NCI-H524 treated with DMSO at 0.1 percent for 48 hours (cell line): ENCODE results near the gene TP53RK.
A peak's percentile ranks its signal among the peaks of the same experiment; 100 is the strongest.

Experiments
- DNase-seq: peaks from one replicate; lab custom pipeline; 2025; lab: John Stamatoyannopoulos, UW

The TP53RK gene

DNA sequence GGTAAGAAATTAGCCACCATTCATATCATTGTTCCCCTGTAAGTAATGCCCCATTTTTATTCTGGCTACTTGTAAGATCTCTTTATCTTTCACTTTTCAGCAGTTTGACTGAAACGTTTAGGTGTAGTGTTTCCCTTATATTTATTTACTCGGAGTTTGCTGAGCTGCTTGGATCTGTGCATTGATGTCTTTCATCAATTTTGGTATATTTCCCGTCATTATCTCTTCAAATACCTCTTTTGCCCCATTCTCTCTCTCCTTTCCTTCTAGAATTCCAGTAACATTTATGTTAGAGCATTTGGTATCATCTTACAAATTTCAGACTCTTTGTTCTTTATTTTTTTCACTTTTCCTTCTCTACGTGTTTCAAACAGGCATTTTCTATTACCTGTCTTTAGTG, 28.8 kb downstream of the TP53RK start:
- no peak for DNase-seq

DNA sequence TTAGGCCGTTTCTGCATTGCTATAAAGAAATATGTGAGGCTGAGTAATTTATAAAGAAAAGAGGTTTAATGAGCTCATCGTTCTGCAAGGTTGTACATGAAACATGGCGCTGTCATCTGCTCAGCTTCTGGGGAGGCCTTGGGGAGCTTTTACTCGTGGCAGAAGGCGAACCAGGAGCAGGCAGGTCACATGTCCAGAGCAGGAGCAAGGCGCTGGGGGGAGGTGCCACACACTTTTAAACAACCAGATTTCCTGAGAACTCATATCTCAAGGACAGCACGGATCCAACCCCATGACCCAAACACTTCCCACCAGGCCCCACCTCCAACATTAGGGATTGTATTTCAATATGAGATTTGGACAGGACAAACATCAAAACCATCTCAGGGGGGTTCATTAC, 31.6 kb downstream of the TP53RK start:
- no peak for DNase-seq

DNA sequence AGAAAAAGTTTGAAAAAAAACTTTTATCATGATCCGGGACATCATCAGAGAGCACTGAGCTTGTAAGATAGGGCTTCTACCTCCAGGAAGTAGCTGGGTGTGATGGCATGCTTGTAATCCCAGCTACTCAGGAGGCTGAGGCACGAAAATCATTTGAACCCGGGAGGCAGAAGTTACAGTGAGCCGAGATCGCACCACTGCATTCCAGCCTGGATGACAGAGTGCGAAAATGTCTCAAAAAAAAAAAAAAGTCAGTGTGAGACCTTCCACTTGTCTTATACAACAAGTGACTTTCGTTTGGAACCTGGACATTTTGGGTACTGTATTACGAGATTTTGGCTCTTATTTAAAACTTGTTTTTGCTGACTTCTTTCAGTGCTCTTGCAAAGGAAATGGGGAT, 32.1 kb downstream of the TP53RK start:
- no peak for DNase-seq

DNA sequence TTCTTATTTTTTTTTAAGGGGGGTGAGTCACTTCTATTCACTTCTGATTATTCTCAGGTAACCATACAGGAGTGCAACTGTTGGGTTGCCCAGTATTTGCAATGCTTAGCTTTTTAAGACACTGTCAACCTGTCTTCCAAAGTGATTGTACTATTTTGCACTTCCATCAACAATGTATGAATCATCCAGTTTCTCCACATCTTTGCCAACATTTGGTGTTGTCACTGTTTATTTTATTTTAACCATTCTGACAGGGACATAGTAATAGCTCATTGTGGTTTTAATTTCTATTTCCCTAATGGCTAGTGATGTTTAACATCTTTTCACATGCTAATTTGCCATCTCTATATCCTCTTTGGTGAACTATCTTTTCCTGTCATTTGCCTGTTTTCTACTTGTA, 36.5 kb downstream of the TP53RK start:
- no peak for DNase-seq

DNA sequence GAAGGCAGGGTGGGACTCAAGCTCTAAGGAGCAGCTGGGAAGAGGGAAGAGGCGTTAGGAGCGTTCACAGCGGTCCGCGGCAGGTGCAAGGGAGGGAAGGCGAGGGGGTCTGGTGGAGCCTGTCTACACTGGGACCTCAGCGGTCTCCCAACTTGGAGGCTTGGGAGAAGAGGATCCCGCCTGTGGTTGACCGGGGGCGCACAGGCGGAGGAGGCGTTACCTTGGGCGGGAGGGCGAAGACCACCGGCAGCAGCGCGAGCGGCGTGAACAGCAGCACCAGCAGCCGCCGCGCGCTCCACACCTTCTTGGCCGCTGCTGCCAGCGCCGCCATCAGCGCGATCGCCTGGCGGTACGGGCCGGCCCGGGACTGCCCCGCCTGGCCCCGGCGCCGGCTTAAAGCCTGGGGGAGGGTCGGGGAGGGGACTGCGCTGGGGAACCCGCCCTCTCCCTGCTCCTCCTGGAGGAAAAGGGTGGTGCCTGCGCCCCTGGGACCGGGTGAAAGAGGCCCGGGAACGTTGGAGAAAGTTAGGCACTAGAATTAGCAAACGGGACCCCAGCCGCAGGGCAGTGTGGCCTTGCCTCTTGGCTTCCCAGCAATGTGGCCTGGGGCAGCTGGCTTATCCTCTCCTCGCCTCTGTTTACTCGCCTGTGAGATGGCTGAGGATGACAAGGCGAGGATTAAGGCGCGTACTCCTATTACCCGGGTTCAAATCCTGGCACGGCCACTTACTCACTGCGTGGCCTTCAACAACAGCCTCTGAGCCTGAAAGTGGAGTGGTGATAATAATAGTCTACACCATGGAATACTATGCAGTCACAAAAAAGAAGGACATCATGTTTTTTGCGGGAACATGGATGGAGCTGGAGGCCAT, 37.9 kb downstream of the TP53RK start, which contains the start of gene SLC13A3:
Gene SLC13A3 (minus strand): TSS at position 369 of the 872 bp plus-strand sequence. CDS start 38 bp downstream, at position 331.
- DNase-seq: no peak

DNA sequence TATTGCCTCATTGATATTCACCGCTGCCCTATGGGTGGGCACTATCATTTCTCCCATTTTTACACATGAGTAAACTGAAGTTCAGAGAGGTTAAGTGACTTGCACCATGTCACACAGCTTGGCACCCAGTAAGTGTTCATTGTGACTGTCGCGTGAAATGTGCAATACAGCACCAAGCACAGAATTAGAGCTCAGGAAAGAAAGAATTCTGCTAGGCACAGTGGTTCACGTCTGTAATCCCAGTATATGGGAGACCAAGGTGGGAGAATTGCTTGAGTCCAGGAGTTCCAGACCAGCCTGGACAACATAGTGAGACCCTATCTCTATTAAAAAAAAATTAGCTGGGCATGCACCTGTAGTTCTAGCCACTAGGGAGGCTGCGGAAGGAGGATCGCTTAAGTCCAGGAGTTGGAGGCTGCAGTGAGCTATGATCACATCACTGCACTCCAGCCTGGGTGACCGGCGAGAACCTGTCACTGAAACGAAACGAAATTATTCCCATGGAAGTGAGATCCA, 38.6 kb downstream of the TP53RK start:
- DNase-seq: no peak

DNA sequence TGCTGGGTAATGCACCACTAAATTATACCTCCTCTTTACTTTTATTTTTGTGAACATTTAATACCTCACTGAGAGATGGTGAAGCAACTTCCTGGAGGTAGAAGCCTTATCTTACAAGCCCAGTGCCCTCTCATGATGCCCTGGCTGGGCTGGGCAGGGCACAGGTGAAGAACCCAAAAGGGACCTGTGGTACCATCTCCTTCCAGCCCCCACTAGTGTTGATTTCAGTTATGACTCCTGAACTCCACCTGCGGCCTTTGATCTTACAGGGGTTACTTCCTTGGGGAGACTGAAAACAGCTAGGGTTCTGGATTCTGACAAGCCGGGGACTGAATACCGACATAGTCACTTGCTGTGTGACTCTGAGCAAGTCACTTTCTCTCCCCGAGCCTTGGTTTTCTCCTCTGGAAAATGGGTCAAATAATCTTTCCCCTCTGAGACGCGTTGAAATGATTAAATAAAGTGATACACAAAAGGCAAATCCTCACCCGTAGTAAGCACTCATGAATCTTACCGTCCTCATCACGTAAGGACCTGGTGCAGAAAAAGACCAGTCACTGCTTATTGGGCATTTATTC, 39.2 kb downstream of the TP53RK start:
- no peak for DNase-seq

DNA sequence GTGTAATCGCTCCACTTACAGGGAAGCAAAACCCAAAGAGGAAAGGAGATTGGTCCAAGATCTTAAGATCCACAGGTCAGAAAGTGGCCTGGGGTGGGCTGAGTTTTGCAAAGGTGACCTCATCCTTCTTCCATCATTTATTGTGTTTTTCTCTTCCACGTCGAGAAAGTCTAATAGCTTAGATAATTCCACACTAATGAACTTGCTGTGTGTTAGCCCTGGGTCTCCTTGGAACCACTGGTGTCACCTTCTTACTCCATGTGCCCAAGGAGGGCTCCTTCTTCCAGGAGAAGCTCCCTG, 39.6 kb downstream of the TP53RK start:
- no peak for DNase-seq

DNA sequence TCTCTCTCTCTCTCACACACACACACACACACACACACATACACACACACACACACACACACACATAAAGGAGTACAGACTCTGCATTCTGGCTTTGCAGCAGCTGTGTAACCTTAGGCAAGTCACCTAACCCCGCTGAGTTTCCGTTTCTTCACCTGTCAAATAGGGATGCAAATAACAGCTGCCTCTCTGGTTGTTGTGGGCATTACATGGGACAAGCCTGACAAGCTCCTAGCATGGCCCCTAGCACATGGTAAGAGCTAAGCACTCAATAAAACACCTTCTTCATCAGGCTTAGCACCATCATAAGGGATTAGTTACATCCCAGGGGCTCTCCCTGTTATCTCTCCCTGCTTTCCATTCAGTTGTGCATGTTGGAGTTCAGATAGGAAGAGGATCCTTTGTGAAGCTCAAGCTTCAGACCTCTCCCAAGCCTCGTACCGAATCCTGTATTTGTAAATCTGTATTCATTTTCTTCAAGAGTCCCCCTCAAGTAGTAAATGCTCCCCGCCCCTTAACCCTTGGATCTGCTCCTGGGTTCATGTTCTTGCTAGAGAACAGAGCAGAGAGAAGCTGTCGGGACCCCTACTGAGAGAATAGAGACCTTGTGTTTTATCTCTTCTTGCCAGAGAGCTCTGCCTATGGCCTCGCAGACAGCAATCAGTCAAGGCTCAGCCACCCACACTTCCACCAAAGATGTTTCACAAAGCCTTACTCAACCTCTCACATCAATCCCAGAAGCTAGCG, 40.2 kb downstream of the TP53RK start:
- DNase-seq: peak; percentile 91

DNA sequence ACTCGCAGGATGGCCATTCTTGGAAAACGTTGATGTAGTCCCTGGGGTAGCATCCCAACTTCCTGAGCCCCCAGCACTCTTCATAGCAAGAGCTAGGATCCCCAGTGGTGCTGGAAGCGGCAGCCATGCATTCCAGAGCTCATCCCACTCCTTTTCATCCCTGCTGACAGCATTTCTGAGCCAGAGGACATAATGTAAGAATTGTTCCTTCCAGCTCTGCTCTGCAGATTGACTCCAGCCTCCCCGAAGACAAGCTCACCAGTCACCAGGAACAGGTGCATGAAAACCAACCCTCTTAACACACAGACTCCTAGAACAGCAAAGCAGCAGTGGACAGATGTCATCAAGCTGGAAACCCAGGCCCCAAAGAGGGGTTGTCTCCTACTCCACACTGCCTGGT, 41.8 kb downstream of the TP53RK start:
- DNase-seq: peak; percentile 53

DNA sequence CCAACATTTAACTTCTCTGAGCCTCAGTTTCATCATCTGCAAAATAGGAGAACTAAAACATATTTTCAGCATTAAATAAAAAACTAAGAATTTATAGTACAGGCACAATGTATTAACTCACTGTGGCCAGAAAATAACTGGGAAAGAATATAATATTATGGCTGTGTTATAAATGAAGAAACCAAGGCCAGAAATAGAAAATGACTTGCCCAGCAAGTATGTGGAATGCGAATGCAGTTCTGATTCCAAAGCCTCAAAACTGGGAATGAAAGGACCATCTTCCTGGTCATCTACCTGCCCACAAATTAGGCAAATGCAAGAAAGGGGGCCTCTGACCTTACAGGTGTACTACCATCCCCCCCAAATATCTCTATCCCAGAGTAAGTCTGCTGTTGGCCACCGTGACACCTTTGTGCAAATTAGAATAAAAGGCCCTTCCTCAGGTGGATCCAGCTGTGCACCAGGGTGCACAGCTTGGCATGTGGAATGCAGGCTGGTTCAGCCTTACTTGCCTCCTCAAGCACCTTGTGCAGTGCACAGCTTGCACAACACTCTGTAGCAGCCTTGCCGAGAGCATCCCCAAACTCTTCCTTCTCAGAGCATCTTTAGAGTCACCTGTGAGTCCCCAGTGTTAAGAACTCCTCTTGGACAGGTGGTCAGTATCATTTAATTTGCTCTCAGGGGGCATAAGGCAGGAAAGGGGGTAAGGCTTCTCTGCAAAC, 42.4 kb downstream of the TP53RK start:
- DNase-seq: peak; percentile 65

DNA sequence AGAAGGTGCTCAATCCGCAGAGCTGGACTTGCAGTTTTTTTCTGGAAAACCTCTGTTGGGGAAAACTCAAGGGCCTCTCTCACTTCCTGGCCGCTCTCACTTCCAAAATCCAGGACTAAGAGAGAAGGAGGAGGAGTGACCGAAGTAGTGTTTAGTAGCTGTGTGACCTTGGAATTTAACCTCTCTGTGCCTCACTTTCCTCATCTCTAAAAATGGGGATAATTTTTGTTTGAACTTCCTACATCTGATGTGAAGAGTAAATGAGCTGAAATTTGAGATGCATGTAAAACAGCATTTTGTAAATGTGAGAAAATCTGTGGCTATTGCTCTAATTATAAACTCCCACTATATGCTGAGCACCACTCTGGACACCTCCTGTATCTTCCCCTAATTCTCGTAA, 43.1 kb downstream of the TP53RK start:
- DNase-seq: no peak

DNA sequence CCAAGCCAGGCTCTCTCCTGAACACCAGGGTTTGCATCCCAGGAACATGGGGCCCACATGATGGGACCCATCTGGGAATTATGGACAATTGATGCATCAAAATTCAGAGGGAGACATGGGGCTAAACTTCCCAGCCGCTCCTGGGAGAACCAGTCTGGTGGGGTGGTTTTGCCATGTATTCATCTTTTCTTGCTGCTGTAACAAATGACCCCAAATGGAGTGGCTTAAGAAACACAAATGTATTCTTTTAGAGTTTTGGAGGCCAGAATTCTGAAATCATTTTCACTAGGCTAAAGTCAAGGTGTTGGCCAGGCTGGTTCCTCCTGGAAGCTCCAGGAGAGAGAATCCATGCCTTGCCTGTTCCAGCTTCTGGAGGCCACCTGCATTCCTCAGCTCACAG, 44.5 kb downstream of the TP53RK start:
- DNase-seq: no peak

DNA sequence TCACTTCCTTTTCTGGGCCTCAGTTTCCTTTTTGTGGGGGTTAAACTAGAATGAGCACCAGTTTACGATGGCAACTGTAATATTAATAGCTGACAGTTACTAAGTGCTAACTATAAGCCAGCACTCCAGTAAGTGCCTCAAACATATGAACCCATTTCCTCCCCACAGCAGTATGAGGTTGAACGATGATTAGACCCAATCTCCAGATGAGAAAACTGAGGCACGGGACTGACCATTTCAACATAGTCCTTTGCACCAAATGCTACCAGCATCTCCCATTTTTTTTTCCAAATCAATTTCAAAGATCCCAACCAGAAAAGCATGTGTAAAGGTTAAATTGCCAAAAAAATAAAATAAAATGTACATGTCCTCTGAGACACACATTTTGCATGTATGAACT, 45.1 kb downstream of the TP53RK start:
- no peak for DNase-seq

DNA sequence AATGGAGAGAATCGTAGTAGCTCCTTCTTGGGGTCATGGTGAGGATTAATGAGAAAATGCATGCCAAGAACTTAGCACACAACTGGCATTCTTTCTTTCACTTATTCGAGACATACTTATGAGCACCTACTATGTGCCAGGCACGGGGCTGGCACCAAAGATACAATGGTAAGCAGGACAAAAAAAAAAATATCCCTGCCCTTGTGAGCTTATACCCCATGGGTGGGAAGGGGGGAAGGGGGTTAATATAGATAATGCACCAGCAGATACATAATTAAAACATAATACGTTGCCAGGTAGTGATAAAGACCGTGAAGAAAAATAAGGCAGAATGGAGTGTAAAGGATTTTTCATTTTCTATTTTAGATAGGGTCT, 46.3 kb downstream of the TP53RK start:
- DNase-seq: no peak

DNA sequence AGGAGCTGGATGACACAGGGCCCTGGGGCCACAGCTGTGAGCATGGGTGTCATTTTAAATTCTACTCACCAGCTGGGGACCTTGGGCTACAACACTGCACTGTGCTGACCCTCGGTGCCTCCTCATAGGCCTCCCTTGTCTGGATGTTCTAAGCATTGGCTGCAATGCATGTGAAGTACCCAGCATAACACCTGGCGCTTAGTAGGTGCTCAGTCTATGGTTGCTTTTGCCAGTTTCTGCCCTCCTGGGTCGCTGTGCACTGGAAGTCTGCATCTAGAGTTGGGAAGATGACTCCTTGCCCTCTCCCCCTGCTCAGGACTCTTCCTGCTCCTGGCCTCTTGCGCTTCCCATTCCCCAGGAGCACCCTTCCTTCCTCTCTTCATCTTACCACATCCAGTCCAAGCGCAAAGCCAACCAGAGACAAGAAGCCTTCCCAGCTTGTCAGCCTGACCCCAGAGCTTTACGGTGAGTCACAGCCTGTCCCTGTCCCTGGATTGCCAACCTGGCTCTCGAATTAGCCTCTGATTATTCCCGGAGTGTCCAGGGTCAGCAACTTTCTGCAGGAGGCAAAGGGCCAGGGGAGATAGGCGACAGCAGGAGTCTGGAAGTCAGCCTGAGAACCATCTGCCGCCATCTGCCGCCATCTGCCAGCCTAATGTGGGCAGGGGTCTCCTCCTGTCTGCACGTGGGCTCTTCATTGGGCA, 46.8 kb downstream of the TP53RK start:
- DNase-seq: peak; percentile 93

DNA sequence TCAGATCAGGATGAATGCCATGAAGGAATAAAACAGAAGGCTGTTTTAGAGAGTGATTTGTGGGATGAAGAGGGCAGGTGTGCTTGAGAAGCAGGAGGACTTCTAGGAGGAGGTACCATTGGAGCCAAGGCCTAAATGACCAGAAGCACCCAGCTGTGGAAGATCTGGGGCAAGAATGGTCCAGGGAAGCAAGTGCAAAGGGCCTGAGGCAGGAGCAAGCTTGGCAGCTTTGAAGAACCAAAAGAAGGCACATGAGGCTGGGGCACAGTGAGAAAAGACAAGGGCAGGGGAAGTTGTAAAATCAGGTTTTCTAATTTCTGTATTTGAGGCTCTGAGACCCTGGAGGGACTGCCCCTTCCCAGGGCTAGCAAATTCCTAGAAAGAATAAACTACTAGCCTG, 47.8 kb downstream of the TP53RK start:
- DNase-seq: no peak

DNA sequence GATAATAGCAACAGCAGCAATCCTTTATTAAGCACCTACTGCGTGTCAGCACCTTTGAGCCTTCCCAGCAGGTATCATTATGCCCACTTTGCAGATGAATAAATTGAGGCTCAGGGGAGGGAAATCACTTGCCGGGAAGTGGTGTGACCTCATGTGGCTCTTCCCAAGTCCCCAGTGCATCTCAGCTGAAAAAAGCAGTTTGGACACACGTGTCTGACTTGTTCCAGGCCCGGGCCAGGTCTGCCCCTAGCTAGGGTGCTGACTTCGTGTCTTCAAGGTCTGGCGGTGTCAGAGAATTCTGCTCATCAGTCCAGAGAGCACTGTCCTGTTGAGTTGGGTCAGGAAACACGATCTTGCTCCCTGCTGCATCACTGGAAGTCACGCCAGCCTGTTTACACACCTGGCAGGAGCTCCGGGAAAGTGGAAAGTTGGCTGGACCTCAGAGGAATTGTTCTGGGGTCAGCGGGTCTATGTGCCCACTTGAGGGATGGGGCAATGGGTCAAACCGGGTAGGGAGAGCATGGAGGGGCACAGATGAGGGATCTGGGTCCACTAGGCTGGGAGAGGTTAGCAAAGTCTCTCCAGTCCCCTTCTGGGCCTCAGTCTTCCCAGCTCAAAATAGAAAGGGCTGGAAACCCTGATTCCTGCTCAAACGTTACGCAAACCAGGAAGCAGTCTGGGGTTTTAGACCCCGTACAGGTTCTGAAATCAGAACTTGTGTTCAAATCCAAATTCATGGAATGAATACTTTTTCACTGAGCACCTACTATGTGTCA, 48.5 kb downstream of the TP53RK start:
- no peak for DNase-seq

DNA sequence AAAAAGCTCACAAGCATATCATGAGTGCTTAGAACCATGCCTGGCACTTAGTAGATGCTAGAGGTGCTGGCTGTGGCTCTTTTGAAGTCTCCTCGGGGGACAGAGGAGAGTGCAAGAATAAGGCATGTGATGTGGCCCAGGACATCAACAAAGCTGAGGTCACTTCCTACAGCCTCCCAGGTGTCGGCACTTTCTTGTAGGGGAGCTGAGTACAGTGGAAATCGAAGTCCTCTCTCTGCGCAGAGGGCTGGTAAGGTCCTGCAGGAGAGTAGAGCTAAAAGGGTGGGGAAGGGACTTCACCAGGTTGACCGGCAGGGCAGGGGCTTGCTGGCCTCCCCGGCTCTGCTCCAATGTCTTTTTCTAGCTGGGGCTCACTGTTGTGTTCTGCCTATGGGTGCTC, 49.2 kb downstream of the TP53RK start:
- DNase-seq: no peak

DNA sequence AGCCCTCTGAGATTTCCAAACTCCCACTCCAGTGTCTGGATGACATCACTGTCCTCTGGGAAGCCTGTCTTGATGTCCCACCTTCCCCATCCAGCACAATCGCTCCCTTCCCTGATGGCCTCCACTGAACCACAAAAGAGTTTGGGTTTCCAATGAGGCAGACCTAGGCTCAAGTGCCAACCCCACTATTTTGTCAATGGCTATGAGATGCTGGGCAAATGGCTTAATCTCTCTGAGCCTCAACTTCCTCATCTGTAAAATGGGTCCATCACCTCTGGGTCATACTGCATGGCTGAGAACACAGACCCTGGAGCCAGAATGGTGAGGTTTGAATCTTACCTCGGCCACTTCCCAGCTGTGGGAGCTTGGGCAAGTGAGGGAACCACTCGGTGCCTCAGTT, 49.7 kb downstream of the TP53RK start:
- DNase-seq: no peak

DNA sequence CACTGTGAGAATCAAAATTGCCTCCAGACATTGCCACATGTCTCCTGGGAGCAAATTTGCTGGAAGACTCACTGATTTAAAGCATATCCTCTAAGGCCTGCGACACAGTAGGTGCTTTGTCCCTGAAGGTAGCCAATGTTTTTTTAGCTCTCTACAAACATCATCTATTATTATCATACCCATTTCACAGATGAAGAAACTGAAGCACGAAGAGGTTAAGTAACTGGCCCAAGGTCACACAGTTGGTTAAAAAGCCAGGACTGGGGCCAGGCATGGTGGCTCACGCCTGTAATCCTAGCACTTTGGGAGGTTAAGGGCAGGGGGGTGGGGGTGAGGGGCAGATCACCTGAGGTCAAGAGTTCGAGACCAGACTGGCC, 50.4 kb downstream of the TP53RK start:
- no peak for DNase-seq
